Prostate gland (tissue), 2 donors: ENCODE results near the gene CRK.

Source experiments
- POLR2A ChIP-seq: fragments of 450-650 bp; IDR thresholded peaks from one replicate; pipeline ENCODE4 v1.6.1; 2016; ENCODE audit warnings: antibody characterized with exemption, mild to moderate bottlenecking
- POLR2AphosphoS5 ChIP-seq: sonication (generic); formaldehyde crosslinking; IDR thresholded peaks from one replicate; pipeline ENCODE4 v1.6.1; 2017; ENCODE audit warnings: antibody characterized with exemption
- TF ChIP-seq, protein P1 (sequence below), 4 experiments: fragments of 200-600 bp in 2 of 4; fragments of 450-650 bp in 2 of 4; sonication (generic) in 2 of 4; IDR thresholded peaks; 1 replicate in 3 of 4; 2 replicates in 1 of 4; pipeline ENCODE4 v1.5.1; 2016 to 2019; ENCODE audit warnings: antibody characterized with exemption in 4 of 4, mild to moderate bottlenecking in 2 of 4, moderate library complexity in 2 of 4

DNA sequence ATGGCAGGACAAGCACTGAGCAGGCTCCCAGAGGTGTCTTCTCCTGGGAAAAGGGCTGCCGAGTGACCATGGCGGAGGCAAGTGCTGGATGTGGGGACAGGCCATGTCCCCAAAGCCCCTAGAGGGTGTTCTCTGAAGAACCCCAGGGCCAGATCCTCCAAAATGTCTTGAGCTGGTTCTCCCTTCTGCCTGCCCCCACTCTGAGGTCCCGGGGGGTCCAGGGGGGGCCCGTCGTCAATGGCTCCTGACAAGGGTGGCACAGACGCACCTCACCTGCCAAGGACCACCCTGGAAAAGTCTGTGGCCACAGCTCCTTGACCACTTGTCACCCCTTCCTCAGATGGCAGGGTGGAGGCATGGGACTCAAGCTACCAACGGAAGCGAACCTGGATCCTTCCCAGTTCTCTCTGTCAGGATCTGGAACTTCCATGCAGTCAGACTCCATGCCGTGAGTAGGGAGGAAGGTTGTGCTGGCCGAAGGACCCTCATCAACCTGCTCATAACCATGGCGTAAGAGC lies 38.8 kb upstream of the CRK start:
- no peak for TF ChIP-seq POLR2A
- TF ChIP-seq, protein P1, sequence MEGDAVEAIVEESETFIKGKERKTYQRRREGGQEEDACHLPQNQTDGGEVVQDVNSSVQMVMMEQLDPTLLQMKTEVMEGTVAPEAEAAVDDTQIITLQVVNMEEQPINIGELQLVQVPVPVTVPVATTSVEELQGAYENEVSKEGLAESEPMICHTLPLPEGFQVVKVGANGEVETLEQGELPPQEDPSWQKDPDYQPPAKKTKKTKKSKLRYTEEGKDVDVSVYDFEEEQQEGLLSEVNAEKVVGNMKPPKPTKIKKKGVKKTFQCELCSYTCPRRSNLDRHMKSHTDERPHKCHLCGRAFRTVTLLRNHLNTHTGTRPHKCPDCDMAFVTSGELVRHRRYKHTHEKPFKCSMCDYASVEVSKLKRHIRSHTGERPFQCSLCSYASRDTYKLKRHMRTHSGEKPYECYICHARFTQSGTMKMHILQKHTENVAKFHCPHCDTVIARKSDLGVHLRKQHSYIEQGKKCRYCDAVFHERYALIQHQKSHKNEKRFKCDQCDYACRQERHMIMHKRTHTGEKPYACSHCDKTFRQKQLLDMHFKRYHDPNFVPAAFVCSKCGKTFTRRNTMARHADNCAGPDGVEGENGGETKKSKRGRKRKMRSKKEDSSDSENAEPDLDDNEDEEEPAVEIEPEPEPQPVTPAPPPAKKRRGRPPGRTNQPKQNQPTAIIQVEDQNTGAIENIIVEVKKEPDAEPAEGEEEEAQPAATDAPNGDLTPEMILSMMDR (IDR thresholded peaks at IDR 0.05), result no peak
- no peak for TF ChIP-seq POLR2AphosphoS5
